CD14-positive monocyte (primary cell): ENCODE results near the gene FBLIM1. TPM values are rescaled to one million over a fixed set of nuclear protein-coding genes. Genes with fewer than 3 reads are reported as not detected.

Source experiments
- DNase-seq, 3 donors: peaks; one replicate each; pipeline ENCODE4 v3.0.0-alpha.2; 2011 to 2022
- H2AFZ ChIP-seq: 2 replicates; pipeline ENCODE4 v1.6.0; 2012; ENCODE audit warnings: mild to moderate bottlenecking, low read depth, low read length, inconsistent platforms; ENCODE audit not compliant: insufficient read depth, poor library complexity, severe bottlenecking
- H3K27ac ChIP-seq, 2 donors: 1 replicate in 1 of 2; 2 replicates in 1 of 2; pipeline ENCODE4 v1.5.1; 2012 to 2013; ENCODE audit warnings: low read length in 2 of 2, control low read depth in 1 of 2, inconsistent platforms in 1 of 2, low read depth in 1 of 2, mild to moderate bottlenecking in 1 of 2
- H3K27me3 ChIP-seq, 2 donors: one replicate each; pipeline versions ENCODE4 v1.6.0 to v1.6.1; 2011 to 2013; ENCODE audit warnings: low read length in 2 of 2; ENCODE audit not compliant: control insufficient read depth in 2 of 2, insufficient read depth in 2 of 2
- H3K36me3 ChIP-seq, 2 donors: replicated peaks in 1 of 2; 1 replicate in 1 of 2; 2 replicates in 1 of 2; pipeline versions ENCODE4 v1.5.1 to v1.6.1; 2012 to 2013; ENCODE audit warnings: low read length in 2 of 2, control low read depth in 1 of 2, inconsistent platforms in 1 of 2, mild to moderate bottlenecking in 1 of 2; ENCODE audit not compliant: insufficient read depth in 2 of 2, control insufficient read depth in 1 of 2
- H3K4me1 ChIP-seq, 2 donors: 1 replicate in 1 of 2; 2 replicates in 1 of 2; pipeline versions ENCODE4 v1.5.1 to v1.6.1; 2012 to 2013; ENCODE audit warnings: low read length in 2 of 2, control low read depth in 1 of 2, inconsistent platforms in 1 of 2, mild to moderate bottlenecking in 1 of 2, moderate library complexity in 1 of 2; ENCODE audit not compliant: insufficient read depth in 2 of 2, control insufficient read depth in 1 of 2
- H3K4me2 ChIP-seq: replicated peaks from 2 replicates; pipeline ENCODE3; 2012; ENCODE audit warnings: low read length, moderate library complexity, mild to moderate bottlenecking; ENCODE audit not compliant: poor library complexity, severe bottlenecking; ENCODE audit errors: extremely low read depth
- H3K4me3 ChIP-seq, 3 experiments: fragments of 200-600 bp in 1 of 3; sonication (generic) in 1 of 3; replicated peaks in 1 of 3; 1 replicate in 2 of 3; 2 replicates in 1 of 3; pipeline ENCODE4 v1.5.1; 2011 to 2013; ENCODE audit warnings: low read length in 3 of 3, mild to moderate bottlenecking in 3 of 3, control low read depth in 2 of 3, low read depth in 2 of 3, inconsistent platforms in 1 of 3, moderate library complexity in 1 of 3
- H3K79me2 ChIP-seq: 2 replicates; pipeline ENCODE4 v1.6.0; 2012; ENCODE audit warnings: mild to moderate bottlenecking, control low read depth, inconsistent platforms, low read length, moderate library complexity; ENCODE audit not compliant: insufficient read depth
- H3K9ac ChIP-seq: 2 replicates; pipeline ENCODE4 v1.6.0; 2017; ENCODE audit warnings: low read length, mild to moderate bottlenecking; ENCODE audit not compliant: insufficient read depth, poor library complexity, severe bottlenecking
- H3K9me3 ChIP-seq, 2 donors: replicated peaks in 1 of 2; 1 replicate in 1 of 2; 2 replicates in 1 of 2; pipeline versions ENCODE4 v1.5.1 to v1.6.1; 2012 to 2013; ENCODE audit warnings: low read length in 2 of 2, control low read depth in 1 of 2; ENCODE audit not compliant: control insufficient read depth in 1 of 2, insufficient read depth in 1 of 2
- H4K20me1 ChIP-seq: 2 replicates; pipeline ENCODE4 v1.6.0; 2012; ENCODE audit warnings: mild to moderate bottlenecking, low read length, control low read depth, moderate library complexity; ENCODE audit not compliant: insufficient read depth
- H3K27ac Mint-ChIP-seq, 7 donors: one replicate each; pipeline ENCODE4 v1.8.0; 2020; ENCODE audit warnings: mild to moderate bottlenecking in 7 of 7, mixed read lengths in 7 of 7, moderate library complexity in 6 of 7, inconsistent platforms in 2 of 7
- H3K27me3 Mint-ChIP-seq, 3 donors: one replicate each; pipeline ENCODE4 v1.8.0; 2021 to 2022; ENCODE audit warnings: low read depth in 3 of 3, mild to moderate bottlenecking in 3 of 3, mixed read lengths in 3 of 3, moderate library complexity in 3 of 3, inconsistent platforms in 1 of 3
- H3K36me3 Mint-ChIP-seq, 2 donors: one replicate each; pipeline ENCODE4 v1.8.0; 2020; ENCODE audit warnings: mixed read lengths in 2 of 2, inconsistent platforms in 1 of 2, mild to moderate bottlenecking in 1 of 2
- H3K4me1 Mint-ChIP-seq: one replicate; pipeline ENCODE4 v1.8.0; 2020; ENCODE audit warnings: mild to moderate bottlenecking, mixed read lengths
- H3K4me3 Mint-ChIP-seq, 2 donors: one replicate each; pipeline ENCODE4 v1.8.0; 2020; ENCODE audit warnings: mild to moderate bottlenecking in 2 of 2, mixed read lengths in 2 of 2, moderate library complexity in 1 of 2
- H3K9me3 Mint-ChIP-seq, 7 donors: one replicate each; pipeline ENCODE4 v1.8.0; 2020 to 2022; ENCODE audit warnings: mixed read lengths in 7 of 7, mild to moderate bottlenecking in 6 of 7, moderate library complexity in 6 of 7, inconsistent platforms in 2 of 7
- WGBS: methylation state at CpG from one replicate; pipeline ENCODE4 v1.1.5; 2013; ENCODE audit warnings: missing lambda C conversion rate; ENCODE audit not compliant: insufficient coverage; 5-methylcytosine and 5-hydroxymethylcytosine counted together
- intact Hi-C, 2 donors: fragments of 100-400 bp; cut with micrococcal nuclease; formaldehyde crosslinking; loops; one replicate each; pipeline versions ENCODE4 v1.15.0 to v1.15.1; 2023
- polyA plus RNA-seq, 3 donors: library from polyadenylated mRNA; depleted of rRNA in 1 of 3; unstranded in 2 of 3; stranded (reverse) in 1 of 3; fragments of 300-500 nt in 2 of 3; fragments of >200 nt in 1 of 3; fragmentation: Illumina TruSeq in 2 of 3; gene quantifications; 1 replicate in 2 of 3; 2 replicates in 1 of 3; pipeline ENCODE4 v1.2.3, GENCODE V29; 2012 to 2021
- TF ChIP-seq, protein P1 (sequence below): fragments of 200-600 bp; IDR thresholded peaks from one replicate; pipeline ENCODE4 v1.8.0; 2022; ENCODE audit warnings: antibody characterized with exemption, mild to moderate bottlenecking

FBLIM1 gene
- polyA plus RNA-seq, 3 donors = not detected

DNA sequence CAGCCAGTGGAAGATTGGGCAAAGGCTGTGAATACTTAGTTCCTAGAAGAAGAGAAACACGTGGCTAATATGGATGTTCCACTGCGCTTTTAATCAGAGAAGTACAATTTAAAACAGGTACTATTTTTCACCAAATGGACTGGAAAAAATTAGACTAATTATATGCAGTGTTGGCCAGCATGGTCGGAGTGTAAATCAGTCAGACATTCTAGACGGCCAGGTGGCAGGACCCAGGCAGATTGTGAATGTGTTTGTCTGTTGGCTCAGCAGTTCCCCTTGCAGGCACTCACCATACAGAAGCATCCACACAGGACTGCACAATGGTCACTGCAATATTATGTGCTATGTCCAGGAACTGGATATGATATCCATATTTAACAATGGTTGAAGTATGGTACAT lies 46.4 kb upstream of the FBLIM1 start:
- H3K9ac ChIP-seq = no peak overlapping the region
- peaks cover 16 to 36% of the 10 kb centered on the region in 2 donors for H3K36me3 ChIP-seq
- H3K4me2 ChIP-seq = no peak overlapping the region
- Mint-ChIP-seq H3K9me3 (no peaks in the 10 kb centered on the region), H3K27me3 (no peaks in the 10 kb centered on the region), H3K36me3 (peaks cover 20 to 32% of the 10 kb centered on the region in 2 donors), H3K4me1 (no peaks in the 10 kb centered on the region), H3K27ac (no peak overlapping the region), H3K4me3 (no peak overlapping the region)
- peaks cover 69% of the 10 kb centered on the region for H3K79me2 ChIP-seq
- TF ChIP-seq, protein P1, sequence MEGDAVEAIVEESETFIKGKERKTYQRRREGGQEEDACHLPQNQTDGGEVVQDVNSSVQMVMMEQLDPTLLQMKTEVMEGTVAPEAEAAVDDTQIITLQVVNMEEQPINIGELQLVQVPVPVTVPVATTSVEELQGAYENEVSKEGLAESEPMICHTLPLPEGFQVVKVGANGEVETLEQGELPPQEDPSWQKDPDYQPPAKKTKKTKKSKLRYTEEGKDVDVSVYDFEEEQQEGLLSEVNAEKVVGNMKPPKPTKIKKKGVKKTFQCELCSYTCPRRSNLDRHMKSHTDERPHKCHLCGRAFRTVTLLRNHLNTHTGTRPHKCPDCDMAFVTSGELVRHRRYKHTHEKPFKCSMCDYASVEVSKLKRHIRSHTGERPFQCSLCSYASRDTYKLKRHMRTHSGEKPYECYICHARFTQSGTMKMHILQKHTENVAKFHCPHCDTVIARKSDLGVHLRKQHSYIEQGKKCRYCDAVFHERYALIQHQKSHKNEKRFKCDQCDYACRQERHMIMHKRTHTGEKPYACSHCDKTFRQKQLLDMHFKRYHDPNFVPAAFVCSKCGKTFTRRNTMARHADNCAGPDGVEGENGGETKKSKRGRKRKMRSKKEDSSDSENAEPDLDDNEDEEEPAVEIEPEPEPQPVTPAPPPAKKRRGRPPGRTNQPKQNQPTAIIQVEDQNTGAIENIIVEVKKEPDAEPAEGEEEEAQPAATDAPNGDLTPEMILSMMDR = no peak
- no peaks in the 10 kb centered on the region for H3K4me1 ChIP-seq
- no peaks in the 10 kb centered on the region for H3K9me3 ChIP-seq
- DNase-seq = no peak
- no peak overlapping the region for H3K27ac ChIP-seq
- no peak overlapping the region for H2AFZ ChIP-seq
- no peak overlapping the region for H3K4me3 ChIP-seq
- WGBS = no CpG with 5 or more reads among the region's 4 CpGs
- intact Hi-C loops = no loop called here
- no peaks in the 10 kb centered on the region for H3K27me3 ChIP-seq
- peaks cover 97% of the 10 kb centered on the region for H4K20me1 ChIP-seq

- Histone ChIP-seq H3K27ac (no peak overlapping the region), H3K9ac (no peak overlapping the region), H3K9me3 (no peaks in the 10 kb centered on the region), H2AFZ (no peak overlapping the region), H3K4me2 (no peak overlapping the region), H3K4me3 (no peak overlapping the region), H3K4me1 (no peaks in the 10 kb centered on the region), H4K20me1 (peaks cover 90% of the 10 kb centered on the region), H3K36me3 (peaks cover 37 to 59% of the 10 kb centered on the region in 2 donors), H3K79me2 (peaks cover 46% of the 10 kb centered on the region), H3K27me3 (no peaks in the 10 kb centered on the region)
- WGBS = 100% methylated on average over 4 of the region's 4 CpGs
- no peaks in the 10 kb centered on the region for H3K4me1 Mint-ChIP-seq
- H3K4me3 Mint-ChIP-seq = no peak overlapping the region
- intact Hi-C loops = no loop called here
- TF ChIP-seq, protein P1 = no peak
- no peaks in the 10 kb centered on the region for H3K9me3 Mint-ChIP-seq
- no peak for DNase-seq
- no peak overlapping the region for H3K27ac Mint-ChIP-seq
- no peaks in the 10 kb centered on the region for H3K27me3 Mint-ChIP-seq
- H3K36me3 Mint-ChIP-seq = peaks cover 41 to 55% of the 10 kb centered on the region in 2 donors
Observed at GRCh38 chr1:15714406-15715136, 44.0 kb upstream of the FBLIM1 start.
